Measurements from ENCODE around the gene BRD7.

GRCh38 chr16:50324345-50324744, 44.4 kb downstream of the BRD7 start:
- TF ChIP-seq, protein P1, sequence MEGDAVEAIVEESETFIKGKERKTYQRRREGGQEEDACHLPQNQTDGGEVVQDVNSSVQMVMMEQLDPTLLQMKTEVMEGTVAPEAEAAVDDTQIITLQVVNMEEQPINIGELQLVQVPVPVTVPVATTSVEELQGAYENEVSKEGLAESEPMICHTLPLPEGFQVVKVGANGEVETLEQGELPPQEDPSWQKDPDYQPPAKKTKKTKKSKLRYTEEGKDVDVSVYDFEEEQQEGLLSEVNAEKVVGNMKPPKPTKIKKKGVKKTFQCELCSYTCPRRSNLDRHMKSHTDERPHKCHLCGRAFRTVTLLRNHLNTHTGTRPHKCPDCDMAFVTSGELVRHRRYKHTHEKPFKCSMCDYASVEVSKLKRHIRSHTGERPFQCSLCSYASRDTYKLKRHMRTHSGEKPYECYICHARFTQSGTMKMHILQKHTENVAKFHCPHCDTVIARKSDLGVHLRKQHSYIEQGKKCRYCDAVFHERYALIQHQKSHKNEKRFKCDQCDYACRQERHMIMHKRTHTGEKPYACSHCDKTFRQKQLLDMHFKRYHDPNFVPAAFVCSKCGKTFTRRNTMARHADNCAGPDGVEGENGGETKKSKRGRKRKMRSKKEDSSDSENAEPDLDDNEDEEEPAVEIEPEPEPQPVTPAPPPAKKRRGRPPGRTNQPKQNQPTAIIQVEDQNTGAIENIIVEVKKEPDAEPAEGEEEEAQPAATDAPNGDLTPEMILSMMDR (IDR thresholded peaks at IDR 0.05; ENCODE audit: insufficient read depth, low read length, poor library complexity, severe bottlenecking), result no peak
- no peak for TF ChIP-seq EZH2phosphoT487 (conservative IDR thresholded peaks at IDR 0.05; ENCODE audit: low read length)
